NCI-H2227 (cell line): ENCODE data around the gene ADAMTSL5.
"Not testable (repeated sequence)": the region's sequence is repeated elsewhere in the genome, so short reads cannot be mapped to it uniquely, and the experiment has no call there.

Experiments
- DNase-seq: peaks from one replicate; lab custom pipeline; 2025; ENCODE audit not compliant: unreplicated experiment; lab: John Stamatoyannopoulos, UW

The ADAMTSL5 gene

GRCh38 chr19:1513499-1514294 is 878 bp upstream of the ADAMTSL5 start:
- peak; percentile 29 for DNase-seq

GRCh38 chr19:1511318-1512317 is 1.2 kb downstream of the ADAMTSL5 start:
- DNase-seq: no peak

- no peak for DNase-seq
Measured at GRCh38 chr19:1510807-1511206, 2.0 kb downstream of the ADAMTSL5 start.

- no peak for DNase-seq
Measured at GRCh38 chr19:1510442-1510806, 2.4 kb downstream of the ADAMTSL5 start.

GRCh38 chr19:1509602-1510441 is 3.0 kb downstream of the ADAMTSL5 start:
- no peak for DNase-seq

GRCh38 chr19:1508507-1508856 is 4.3 kb downstream of the ADAMTSL5 start:
- DNase-seq: no peak

- DNase-seq: peak; percentile 94
Measured at GRCh38 chr19:1507763-1508506, 4.9 kb downstream of the ADAMTSL5 start.

GRCh38 chr19:1507192-1507660 is 5.6 kb downstream of the ADAMTSL5 start:
- no peak for DNase-seq

- no peak for DNase-seq
Measured at GRCh38 chr19:1505991-1506881, 6.6 kb downstream of the ADAMTSL5 start.

- no peak for DNase-seq
Measured at GRCh38 chr19:1505012-1505411, 7.8 kb downstream of the ADAMTSL5 start.

- DNase-seq: no peak
Measured at GRCh38 chr19:1503925-1504773, 8.7 kb downstream of the ADAMTSL5 start.

- DNase-seq: peak; percentile 35
Measured at GRCh38 chr19:1503089-1503924, 9.5 kb downstream of the ADAMTSL5 start.

GRCh38 chr19:1502433-1503088 is 10.3 kb downstream of the ADAMTSL5 start:
- DNase-seq: no peak

GRCh38 chr19:1501200-1501595 is 11.6 kb downstream of the ADAMTSL5 start:
- DNase-seq: no peak

GRCh38 chr19:1499231-1499630 is 13.6 kb downstream of the ADAMTSL5 start:
- DNase-seq: not testable (repeated sequence)

GRCh38 chr19:1497578-1498235 is 15.1 kb downstream of the ADAMTSL5 start:
- no peak for DNase-seq
